T47D (cell line): ENCODE measurements around the gene KLHL33.

Experiments used
- DNase-seq, 2 experiments: peaks; one replicate each; pipeline versions ENCODE4 v3.0.0 to v3.0.0-alpha.2; 2011 to 2012; ENCODE audit warnings: low read depth in 1 of 2, low spot score in 1 of 2
- JUND ChIP-seq: IDR thresholded peaks from 2 replicates; pipeline ENCODE4 v1.6.1; 2012; ENCODE audit warnings: low read depth
- in situ Hi-C: cut with HindIII; loops from 2 replicates; pipeline ENCODE4 v1.10.0; 2016; ENCODE audit warnings: low sequenced_read_pairs, low pct_unique_long_range_greater_than_20kb

Gene KLHL33

DNA sequence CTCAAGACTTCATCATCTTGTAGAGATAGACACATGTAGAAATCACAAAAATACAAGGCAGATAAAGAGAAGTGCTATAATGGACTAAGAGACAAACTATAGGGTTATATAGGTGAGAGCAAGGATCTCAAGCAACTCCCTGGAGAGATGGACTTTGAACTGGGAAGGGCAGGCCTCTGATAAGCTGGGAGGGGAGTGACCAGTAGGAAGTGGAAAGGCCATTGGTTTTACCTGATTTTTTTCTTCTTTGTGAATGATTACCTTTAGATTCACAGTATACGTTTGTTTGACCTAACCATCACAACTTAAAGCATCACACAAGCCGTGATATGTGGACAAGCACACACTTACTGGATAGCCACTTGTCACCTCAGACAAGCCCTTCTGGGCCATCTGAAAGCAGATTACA, 17.5 kb downstream of the KLHL33 start:
- in situ Hi-C loops: no loop called here
- no peak for TF ChIP-seq JUND
- no peak for DNase-seq

DNA sequence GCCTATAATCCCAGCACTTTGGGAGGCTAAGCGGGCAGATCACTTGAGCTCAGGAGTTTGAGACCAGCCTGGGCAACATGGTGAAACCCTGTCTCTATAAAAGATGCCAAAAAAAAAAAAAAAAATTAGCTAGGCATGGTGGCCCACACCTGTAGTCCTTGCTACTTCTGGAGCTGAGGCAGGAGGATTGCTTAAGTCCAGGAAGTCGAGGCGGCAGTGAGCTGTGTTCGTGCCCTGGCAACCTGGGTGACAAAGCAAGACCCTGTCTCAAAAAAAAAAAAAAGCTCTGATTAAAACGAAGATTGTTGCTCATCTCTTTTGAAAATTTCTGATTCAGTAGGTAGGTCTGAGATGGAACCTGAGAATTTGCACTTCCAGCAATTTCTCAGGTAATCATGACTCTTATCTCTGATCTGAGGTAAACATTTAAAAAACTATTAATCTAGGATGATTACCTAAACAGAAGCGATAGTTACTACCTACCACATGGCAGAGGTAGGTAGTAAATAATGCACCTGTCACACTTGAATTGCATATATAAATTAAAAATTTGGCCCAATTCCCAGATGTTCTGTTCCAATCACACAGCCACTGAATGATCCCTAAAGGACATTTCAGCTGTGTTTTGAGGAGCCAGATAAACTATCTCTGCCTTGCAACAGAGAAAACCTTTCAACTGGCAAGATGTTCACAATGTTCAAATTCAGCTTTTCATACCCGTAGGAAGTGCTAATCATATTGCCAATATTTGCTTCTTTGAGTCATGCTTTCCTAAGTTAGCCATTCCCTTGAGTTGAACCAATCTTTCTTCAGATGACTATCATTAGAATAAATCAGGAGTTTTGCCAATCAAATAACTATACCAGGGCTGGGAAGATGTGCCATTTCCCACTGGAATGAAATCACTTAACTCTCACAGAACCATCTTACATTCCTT, 18.4 kb downstream of the KLHL33 start:
- in situ Hi-C loops: no loop called here
- no peak for TF ChIP-seq JUND
- DNase-seq: no peak

DNA sequence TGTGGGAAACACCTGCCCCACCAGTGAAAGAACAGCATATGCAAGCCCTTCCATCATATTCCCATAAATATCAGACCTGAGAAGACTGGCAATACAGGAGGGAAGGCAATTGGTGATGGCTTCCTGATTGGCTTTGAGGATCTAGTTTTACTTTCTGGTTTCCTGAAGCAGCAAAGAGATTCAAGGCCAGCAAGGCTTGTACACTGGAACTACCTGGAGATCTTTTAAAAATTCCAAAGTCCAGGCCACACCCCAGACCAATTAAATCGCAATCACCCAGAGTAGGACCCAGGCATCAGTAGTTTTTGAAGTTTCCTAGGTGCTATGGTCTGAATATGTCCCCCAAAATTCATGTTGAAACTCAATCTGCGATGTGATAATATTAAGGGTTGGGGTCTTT, 19.7 kb downstream of the KLHL33 start:
- no peak for TF ChIP-seq JUND
- no peak for DNase-seq
- in situ Hi-C loops: no loop called here

DNA sequence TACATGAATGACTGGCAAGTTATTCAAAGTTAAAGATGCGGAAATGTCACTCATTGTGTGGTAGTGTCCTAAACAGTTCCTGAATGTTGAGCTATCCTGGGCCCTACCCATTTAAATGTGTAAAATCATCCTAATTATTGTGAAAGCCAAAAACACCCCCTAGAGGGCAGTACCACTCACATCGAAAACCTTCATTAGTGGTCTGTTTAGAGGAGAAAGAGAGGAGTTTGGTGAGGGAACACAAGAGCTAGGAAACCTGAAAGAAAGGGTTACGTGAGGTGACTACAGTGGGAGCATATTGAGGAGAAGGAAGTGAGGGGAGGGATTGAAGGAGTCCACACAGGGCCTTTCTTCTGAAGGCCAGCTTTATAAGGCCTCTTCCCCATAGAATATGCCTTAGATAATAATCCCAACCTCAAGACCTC, 20.2 kb downstream of the KLHL33 start:
- TF ChIP-seq JUND: no peak
- peak in 1 of 2 experiments; percentile 55 for DNase-seq
- in situ Hi-C loops: no loop called here

DNA sequence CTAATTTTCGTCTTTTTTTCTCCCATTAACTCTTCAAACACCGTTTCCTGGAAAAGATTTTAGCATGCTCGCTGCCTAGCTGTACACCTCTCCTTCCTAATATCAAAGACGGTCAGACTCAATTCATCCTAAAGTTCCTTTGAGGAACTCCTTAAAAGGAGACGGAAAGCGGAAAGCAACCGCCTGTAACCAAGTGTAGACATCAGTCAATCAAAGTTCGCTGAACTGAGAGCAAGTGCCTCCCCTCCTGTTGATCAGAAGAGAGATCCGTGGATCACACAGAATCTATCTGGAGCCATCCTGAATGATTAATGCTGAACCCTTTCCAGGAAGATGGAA, 22.3 kb downstream of the KLHL33 start:
- no peak for TF ChIP-seq JUND
- in situ Hi-C loops: no loop called here
- DNase-seq: peak in 1 of 2 experiments; percentile 24

DNA sequence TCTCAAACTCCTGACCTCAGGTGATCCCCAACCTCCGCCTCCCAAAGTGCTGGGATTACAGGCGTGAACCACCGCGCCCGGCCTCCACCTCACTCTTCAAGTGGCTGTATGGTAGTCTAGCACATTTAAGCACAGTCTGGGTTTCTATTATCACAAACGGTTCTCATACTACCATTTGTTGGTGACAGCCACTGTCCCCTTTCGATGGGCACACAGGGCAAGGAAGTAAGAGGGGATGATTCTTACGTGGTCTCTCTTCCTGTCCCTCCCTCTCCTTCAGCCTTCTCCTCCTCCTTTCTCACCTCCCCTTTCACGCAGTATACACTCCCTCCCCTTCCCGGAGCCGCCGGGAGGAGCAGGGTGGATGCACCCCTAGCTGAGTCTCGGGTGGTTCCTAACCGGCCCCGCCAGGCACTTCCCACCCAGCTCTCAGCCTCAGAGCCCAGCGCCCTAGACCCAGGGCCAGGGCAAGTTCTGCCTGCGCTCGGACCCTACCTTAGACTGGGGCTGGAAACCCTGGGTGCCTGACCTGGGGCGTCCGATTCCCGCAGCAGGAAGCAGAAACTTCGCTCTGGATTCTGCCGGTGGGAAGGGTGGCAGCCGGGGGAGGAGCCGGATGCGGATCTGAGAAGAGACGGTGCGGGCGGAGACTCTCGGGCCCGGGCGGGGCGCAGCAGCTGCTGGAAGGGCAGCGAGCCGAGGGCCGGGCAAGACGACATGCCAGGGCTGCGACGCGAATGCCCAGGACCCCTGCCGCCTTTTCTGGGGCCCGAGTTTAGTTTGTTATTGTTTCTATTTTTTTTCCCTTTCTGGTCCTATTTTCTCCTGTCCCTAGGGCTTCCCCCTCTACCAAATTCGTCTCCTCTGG, 22.9 kb downstream of the KLHL33 start, which contains the start of gene TEP1:
TSS of gene TEP1 (minus strand) at position 626 of the 868 bp plus-strand sequence. CDS start 5,062 bp downstream, outside the sequence.
- TF ChIP-seq JUND: no peak
- in situ Hi-C loops: no loop called here
- DNase-seq: peak; percentile 49 to 85

DNA sequence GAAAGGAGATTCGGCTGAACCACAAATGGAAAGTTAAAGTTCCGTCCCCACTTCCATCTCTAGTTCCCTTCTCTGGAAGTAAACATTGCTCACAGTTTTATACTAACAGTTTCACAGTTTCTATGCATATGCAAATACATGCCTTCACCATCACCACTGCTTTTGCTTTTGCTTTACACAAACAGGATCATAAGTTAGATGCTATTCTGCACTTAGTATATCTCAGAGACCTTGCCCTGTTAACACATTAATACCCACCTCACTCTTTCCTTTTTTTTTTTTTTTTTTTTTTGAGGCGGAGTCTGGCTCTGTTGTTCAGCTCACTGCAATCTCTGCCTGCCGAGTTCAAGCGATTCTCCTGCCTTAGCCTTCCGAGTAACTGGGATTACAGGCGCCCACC, 23.6 kb downstream of the KLHL33 start:
- in situ Hi-C loops: no loop called here
- DNase-seq: no peak
- no peak for TF ChIP-seq JUND

DNA sequence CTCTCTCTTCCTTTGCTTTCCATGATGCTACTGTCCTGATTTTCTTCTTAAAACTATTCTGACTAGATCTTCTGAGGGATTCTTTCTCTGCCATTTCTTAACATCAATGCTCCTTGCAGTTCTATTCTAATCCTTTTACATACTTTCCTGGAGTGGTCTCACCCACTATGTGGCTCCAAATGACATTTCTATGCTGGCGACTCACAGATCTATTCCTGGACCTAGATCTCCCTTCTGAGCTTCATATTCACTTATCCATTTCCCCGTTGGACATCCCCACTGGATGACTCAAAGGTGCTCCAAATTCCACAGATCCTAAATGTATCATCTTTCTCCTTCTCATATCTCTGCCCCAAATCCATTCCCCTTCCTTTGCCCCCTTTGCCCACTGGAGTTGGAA, 26.7 kb downstream of the KLHL33 start:
- TF ChIP-seq JUND: no peak
- no peak for DNase-seq
- in situ Hi-C loops: no loop called here

DNA sequence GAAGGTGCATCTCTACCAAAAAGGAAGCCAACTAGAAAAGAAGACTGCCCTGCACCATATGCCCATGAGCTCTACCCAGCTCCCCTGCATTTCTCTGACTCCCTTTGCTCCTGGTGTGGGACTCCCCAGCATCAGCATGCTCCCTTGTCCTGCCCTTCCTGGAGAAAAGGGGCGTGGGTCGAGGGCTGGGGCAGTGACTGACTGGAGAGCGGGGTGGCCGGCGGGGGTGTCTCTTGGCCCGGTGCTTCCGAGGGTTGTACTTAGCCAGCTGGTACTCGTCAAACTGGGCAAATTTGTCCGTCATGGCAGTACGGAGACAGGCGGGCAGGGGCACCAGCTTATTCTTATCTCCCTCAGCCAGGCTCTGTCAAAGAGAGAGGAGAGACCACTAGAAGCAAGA, 32.4 kb downstream of the KLHL33 start:
- in situ Hi-C loops: no loop called here
- TF ChIP-seq JUND: no peak
- no peak for DNase-seq

DNA sequence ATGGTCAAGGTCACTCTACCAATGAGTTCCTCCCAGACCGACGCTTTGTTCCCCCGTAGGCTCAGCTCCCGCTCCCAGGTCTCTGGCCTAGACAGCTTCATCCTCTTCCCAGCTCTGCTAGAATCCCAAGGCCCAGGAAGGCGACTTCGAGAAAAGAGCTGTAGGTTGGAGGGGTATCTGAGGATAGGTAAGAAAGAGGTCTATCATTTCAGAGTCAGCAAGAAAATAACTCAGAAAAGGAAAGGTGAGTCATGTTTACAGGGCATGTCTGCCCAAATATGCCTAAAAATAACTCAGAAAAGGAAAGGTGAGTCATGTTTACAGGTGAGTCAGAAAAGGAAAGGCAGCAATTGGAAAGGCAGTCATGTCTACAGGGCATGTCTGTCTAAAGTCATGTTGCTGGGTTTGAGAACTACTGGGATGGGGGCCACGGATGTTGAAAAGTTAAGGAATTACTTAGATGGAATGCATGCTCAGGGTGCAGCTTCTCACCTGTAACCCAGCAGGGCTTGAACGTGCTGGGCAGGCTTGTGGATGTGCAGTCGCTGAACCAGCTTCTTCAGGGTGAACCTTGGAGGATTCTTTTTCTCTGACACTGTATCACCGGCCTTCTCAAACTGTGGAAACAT, 34.9 kb downstream of the KLHL33 start:
- in situ Hi-C loops: no loop called here
- DNase-seq: no peak
- TF ChIP-seq JUND: no peak

DNA sequence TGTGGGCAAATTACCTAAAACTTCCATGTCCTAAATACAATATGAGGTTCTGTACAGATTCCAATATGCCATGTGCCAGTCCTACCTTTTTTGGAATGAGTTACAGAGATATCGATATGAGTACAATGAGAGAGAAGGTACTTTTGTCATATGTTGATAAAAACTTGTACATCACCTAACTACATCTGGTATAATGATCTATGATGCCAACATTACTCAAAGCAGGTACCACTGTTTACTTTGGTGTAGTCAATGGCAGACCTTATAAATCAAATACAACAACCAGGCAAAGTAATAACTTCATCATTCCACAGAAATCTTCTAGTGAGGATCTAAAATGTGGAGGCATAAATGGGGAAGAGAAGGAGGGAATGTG, 35.4 kb downstream of the KLHL33 start:
- no peak for TF ChIP-seq JUND
- in situ Hi-C loops: no loop called here

DNA sequence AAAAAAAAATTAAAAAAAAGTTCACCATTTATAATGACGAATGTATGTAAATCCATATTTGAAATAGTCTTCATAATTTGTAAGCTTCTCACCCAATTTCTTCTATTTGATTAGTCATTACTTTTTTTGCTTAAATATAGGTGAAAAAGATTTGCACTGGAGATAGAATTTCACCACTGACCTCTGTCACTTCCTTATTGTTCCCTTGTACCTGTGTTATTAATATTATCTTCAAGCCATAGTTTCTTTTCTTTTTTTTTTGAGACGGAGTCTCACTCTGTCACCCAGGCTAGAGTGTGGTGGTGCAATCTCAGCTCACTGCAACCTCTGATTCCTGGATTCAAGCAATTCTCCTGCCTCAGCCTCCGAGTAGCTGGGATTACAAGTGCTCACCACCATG, 38.5 kb downstream of the KLHL33 start:
- no peak for DNase-seq
- in situ Hi-C loops: no loop called here
- no peak for TF ChIP-seq JUND

More for the DNA sequence above, 35.4 kb downstream of the KLHL33 start:
- no peak for DNase-seq
